Stromal cell of bone marrow (primary cell): ENCODE results near the gene LAMA3.

Experiments used
- DNase-seq: peaks from one replicate; pipeline ENCODE4 v3.0.0-alpha.2; 2012; ENCODE audit warnings: low read depth

Gene LAMA3

GRCh38 chr18:23825496-23825895 is 136.2 kb downstream of the LAMA3 start:
- no peak for DNase-seq

DNA sequence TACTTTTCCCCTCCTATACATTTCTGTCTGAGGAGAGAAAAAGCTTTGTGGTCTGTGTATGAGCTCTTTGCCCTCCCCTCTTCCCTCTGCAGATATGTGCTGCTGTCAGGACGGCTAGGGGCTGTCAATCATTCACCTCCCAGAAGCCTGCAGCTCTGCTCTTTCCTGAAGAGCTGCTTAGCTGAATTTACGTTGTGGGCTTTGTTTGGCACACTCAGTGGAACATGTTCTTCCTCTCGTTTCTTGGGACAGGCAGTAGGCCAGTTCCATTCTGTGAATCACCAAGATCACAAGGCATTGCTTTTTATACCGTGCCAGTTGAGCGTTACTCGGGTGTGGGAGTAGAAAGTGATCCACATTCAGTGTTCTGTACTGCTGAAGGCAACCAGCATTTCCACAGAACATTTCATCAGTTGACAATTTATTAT is 136.7 kb downstream of the LAMA3 start:
- DNase-seq = peak; percentile 98

DNA sequence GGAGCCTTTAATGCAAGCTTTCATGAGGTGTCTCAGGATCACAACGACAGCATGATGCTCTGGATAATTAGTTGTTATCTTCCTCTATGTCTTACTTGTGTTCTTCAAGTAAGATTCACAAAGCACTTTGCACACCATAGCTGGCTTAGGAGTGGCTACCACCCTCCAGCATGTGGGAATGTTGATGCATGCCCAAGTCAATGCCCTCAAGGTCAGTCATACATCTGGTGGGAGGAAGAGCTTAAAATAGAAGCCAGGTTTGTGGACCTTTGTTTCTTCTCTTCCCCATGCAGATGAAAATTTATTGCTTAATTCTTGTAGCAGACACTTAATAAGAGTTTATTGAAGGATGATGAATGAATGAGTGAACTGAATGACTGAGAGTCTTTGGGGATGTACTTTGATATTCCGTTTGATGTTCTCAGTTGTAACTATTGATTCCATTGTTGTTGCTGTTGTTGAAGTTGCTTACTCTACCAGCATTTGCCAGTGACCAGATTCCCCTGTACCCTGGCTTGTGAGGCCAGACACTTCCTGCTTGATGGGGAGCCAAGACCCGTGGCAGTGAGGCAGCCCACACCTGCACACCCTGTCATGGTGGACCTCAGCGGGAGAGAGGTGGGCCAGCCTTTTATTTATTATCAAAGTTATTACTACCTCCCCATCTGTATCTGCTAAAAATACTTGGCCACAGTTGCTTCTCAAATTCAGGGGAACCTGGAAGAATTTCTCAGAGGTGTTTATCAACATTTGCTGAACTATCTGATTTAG is 137.8 kb downstream of the LAMA3 start:
- no peak for DNase-seq

DNA sequence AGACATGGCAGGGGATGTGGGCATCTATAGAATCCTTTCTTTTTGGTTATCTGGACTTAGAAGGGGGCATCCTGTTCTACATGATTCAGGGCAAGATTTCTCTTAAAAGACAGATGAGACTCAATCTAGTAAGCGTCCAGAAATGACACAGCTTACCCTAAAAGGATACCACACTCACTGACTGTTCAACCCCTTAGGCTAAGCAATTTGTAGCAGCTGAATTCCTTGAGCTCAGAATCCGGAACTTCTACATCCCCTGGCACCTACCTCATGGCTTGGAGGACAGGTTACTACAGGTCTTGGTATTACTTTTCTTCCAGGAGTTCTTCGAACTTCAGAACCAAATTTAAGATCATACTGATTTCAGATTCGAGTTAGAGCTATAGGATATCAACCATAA is 138.4 kb downstream of the LAMA3 start:
- no peak for DNase-seq

DNA sequence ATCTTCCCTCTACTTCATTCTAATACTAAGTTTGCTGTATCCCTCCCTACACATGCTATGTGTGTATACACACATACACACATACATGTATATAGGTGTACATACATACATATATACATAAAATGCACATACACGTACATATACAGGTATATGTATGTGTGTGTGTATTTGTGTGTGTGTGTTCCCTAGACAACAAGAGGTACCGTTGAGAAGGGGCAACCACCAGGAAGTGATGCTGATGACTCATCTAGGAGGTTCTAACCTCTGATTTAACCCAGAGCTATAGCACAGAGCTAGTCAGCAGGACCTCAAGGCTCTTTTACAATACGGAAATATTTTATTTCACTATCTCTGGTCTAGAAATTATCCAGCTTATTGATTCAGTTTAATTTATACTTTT is 139.2 kb downstream of the LAMA3 start:
- DNase-seq = peak; percentile 44

DNA sequence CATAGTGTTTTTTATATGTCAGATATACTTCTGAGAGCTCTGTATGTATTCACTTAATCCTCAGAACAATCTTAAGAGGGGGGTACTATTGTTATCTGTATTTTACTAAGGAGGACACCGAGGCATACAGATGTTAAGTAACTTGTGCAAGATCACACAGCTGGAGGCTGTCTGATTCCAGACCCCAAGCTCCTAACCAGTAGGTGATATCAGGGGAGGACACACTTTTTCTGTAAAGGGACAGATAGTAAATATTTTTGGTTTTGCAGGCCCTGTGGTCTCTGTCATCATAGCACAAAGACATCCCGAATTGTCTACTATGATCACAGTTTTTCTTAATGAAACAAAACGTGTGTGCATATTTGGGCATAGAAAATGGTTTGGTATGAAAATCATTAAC is 143.7 kb downstream of the LAMA3 start:
- DNase-seq = no peak

GRCh38 chr18:23833714-23834113 is 144.5 kb downstream of the LAMA3 start:
- DNase-seq = no peak

DNA sequence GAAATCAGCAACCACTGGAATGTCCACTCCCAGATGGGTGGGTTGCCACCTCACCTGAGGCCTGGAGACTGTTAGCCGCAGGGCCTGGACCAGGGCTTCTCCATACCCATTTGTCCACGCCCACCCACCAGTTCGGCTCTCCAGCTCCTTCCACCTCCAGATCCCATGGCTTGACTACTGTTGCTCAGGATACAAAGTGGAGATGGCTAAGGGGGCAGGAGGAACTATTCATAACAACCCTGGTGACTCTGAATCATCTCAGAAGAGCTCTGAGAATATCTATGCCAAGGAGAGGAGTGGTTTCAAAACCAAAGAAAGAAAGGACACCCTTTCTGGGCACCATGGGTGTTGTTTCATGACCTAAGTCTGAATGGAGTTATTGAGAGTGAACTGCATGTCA is 145.8 kb downstream of the LAMA3 start:
- peak; percentile 55 for DNase-seq

- DNase-seq = peak; percentile 43
Observed at GRCh38 chr18:23835506-23835905, 146.3 kb downstream of the LAMA3 start.

DNA sequence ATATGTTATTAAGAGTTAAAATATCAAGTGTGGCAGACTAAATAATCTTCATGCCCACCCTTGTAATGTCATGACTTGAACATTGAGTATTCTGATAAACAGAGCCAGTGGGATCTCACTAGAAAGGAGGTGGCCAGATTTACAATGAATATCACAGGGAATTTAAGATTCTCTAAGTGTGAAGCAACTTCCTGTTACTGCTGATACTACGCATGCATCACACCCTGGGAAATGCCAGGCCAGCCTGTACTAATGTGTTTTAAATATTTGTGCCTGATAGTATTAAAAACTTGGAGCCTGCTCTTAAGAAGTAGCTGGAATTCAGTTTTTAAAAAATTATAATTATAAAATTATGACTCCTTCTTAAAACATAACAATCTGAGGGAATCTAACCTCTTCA is 148.3 kb downstream of the LAMA3 start:
- DNase-seq = peak; percentile 38

DNA sequence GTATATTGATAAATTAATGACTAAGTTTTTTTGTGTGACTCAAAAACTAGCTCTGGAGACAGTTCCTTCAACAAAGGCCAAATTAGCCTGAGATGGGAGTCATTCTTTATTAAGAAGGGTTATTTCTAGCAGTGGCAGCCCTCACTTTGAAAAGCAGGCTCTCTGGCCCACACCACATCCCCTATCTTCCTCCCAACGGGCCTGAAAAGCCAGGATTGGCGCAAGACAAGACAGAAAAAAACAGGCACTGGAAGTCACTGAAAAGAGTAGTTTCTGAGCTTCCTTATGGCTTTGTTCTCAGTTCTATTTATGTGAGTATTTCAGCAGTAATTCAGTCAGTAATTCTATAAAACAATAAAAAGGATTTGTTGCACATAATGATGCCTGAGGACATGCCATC is 149.0 kb downstream of the LAMA3 start:
- no peak for DNase-seq

GRCh38 chr18:23838801-23839366 is 149.6 kb downstream of the LAMA3 start:
- DNase-seq = no peak

GRCh38 chr18:23842305-23842704 is 153.1 kb downstream of the LAMA3 start:
- no peak for DNase-seq

DNA sequence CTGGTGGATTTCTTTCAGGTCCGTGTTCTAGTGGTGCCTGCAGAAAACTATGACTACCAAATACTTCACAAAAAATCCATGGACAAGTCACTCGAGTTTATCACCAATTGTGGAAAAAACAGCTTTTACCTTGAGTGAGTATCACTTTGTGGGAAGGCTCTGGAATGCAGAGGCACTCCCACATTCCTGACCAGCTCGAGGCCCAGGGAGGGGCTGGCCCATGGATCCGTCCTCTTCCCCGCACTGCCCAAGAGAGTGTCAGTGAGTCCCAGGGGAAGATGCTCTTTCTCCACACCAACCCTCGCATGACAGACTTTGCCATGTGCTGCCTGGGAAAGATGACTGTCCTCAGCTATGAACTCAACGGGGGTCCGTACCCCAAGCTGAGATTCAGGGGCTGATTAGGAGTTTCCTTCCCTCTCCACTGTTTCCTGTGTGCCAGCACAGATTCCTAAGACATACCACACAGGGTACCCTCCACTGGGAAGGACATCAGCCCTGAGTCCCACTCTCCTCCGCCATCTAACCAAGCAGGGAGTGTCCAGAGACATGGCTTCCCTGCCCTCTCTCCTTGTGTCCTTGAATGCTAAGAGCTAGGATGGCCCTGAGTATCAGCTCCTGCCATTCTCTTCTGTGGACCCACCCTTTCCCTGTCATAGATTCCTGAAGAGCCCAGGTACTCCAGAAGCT is 155.9 kb downstream of the LAMA3 start:
- DNase-seq = no peak

DNA sequence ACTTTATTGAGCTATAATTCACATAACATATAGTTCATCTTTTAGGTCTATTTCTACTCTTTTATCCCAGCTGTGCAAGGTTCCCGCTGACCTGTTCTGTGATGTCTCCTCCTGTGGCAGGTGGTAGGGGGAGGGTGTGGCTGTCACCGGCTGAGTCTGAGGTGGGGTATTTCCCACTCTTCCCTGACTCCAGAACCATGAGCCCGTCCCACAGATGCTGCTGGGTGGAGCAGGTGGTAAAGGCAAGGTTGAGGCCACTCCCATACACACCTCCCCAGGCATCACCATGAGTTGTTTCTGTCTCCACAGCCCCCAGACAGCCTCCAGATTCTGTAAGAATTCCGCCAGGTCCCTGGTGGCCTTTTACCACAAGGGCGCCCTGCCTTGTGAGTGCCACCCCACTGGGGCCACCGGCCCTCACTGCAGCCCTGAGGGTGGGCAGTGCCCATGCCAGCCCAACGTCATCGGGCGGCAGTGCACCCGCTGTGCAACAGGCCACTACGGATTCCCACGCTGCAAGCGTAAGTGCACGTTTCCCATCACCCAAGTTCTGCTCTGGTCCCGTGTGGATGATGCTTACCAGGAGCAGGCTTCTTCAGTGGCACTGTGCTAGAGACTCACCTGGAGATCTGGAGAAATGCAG is 156.9 kb downstream of the LAMA3 start:
- DNase-seq = no peak

DNA sequence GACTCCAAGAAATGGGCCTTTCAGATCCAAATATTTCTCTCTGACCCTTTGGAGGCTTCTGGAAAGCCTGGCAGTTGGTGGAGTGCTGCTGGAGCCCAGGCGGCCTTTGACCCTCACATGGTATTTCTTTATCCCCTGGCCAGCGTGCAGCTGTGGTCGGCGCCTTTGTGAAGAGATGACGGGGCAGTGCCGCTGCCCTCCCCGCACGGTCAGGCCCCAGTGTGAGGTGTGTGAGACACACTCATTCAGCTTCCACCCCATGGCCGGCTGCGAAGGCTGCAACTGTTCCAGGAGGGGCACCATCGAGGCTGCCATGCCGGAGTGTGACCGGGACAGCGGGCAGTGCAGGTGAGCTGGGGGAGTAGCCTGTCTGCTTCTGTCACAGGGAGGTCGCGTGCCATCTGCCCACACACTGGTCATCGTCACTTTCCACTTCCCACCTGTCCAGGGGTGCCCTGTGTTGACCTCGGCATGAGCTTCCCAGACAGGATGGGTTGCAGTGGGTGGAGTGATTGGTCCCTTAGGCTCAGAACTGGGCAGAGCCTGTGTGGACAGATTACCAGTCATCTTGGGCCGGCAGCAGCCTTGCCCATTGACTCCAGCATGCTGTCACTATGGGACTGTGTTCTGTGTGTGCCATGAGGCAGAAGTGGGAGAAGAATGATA is 158.2 kb downstream of the LAMA3 start:
- no peak for DNase-seq

GRCh38 chr18:23849141-23849540 is 159.9 kb downstream of the LAMA3 start:
- no peak for DNase-seq

GRCh38 chr18:23850215-23850614 is 161.0 kb downstream of the LAMA3 start:
- no peak for DNase-seq

DNA sequence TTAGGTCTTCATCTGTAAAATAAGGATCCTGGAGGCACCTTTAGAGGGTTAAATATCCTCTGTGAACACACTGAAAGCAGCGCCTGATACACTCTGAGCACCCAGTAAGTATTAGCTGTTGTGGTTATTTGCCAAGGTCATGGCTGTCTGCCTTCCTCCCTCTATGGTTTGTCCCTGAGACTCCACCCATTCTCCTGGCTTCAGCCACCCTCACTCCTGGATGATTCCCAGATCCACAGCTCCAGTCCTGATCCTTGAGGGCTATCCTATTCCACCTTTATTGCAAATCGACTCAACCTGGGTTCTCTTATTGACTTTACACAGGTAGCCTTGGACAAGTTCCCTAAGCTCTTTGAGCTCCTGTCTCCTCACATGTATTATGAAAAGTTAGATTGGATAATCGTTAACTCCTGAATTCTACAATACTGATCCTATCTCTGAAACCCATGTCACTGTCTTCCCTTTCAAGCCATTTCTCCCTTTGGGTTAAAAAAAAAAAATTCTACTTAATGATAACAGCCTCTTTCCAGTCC is 162.3 kb downstream of the LAMA3 start:
- no peak for DNase-seq

DNA sequence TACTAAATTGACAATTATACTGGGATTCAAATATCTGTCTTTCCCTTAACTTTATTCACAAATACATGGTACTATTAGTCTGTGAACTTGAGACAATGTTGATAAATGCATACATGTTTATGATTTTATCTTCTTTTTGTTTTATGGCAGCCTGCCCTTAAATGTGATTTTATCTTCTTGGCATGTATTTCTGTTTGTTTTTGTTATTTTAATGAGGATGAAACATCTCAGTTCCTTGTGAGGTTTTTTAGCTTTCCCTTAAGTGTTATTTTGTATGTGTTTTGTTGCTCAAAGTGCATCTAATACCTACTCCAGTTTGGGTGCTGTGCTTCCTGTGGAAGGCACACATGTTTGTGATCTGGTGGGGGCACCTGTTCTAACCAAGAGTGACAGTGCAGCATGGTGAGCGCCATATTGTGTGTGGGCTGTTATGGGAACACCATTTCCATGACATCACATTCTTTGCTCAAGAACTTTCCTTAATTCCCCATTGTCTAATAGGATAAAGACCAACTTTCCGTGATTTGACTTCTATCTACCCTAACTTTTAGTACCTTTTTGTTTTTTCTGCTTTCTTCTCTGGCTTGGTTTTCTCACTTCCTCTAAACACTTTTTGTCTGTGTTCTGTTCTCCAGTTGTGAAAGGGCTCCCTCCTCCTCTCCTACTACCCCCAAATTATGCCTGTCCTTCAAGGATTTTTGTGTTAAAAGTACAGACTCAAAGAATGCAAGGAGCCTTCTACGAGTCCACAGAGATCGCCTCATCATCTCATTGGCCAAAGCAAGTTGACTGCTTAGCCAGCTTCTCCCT is 163.2 kb downstream of the LAMA3 start:
- no peak for DNase-seq
